Subcutaneous adipose tissue (tissue), 4 donors: ENCODE measurements around the gene MAPT. TPM values are rescaled to one million over a fixed set of nuclear protein-coding genes. Genes with fewer than 3 reads are reported as not detected.

Source experiments
- CTCF ChIP-seq: fragments of 450-650 bp; IDR thresholded peaks from one replicate; pipeline ENCODE4 v1.5.1; 2016; ENCODE audit warnings: low read depth, mild to moderate bottlenecking, control low read depth, antibody characterized with exemption, moderate library complexity
- total RNA-seq, 4 donors: library from RNA; depleted of rRNA; stranded (reverse); fragments of >200 nt; gene quantifications; one replicate each; pipeline ENCODE4 v1.1.0, GENCODE V29; 2016

MAPT gene
- total RNA-seq, 4 donors from 2014 or later, result 5.3 to 21.3 (median 9.4) TPM

DNA sequence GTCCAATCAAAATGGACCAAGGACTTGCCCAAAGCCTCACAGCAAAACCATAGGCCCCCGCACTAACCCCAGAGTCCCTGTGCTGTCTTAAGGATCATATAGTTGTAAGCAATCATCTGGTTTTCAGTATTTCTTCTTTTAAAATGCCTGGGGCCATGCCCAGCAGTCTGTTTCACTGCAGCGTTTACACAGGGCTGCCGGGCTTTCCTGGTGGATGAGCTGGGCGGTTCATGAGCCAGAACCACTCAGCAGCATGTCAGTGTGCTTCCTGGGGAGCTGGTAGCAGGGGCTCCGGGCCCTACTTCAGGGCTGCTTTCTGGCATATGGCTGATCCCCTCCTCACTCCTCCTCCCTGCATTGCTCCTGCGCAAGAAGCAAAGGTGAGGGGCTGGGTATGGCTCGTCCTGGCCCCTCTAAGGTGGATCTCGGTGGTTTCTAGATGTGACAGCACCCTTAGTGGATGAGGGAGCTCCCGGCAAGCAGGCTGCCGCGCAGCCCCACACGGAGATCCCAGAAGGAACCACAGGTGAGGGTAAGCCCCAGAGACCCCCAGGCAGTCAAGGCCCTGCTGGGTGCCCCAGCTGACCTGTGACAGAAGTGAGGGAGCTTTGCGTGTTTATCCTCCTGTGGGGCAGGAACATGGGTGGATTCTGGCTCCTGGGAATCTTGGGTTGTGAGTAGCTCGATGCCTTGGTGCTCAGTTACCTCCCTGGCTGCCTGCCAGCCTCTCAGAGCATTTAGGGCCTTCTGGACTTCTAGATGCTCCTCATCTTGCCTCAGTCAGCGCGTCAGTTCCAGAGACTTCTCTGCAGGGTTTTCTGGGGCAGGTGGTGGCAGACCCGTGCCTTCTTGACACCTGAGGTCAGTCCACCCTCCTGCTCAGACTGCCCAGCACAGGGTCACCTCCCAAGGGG lies 79.8 kb downstream of the MAPT start:
- no peak for TF ChIP-seq CTCF

GRCh38 chr17:45974916-45975630 lies 80.7 kb downstream of the MAPT start:
- no peak for TF ChIP-seq CTCF

GRCh38 chr17:45975640-45976295 lies 81.4 kb downstream of the MAPT start:
- no peak for TF ChIP-seq CTCF

- TF ChIP-seq CTCF, result no peak
These were observed 82.0 kb downstream of the MAPT start for GRCh38 chr17:45976391-45976754.

DNA sequence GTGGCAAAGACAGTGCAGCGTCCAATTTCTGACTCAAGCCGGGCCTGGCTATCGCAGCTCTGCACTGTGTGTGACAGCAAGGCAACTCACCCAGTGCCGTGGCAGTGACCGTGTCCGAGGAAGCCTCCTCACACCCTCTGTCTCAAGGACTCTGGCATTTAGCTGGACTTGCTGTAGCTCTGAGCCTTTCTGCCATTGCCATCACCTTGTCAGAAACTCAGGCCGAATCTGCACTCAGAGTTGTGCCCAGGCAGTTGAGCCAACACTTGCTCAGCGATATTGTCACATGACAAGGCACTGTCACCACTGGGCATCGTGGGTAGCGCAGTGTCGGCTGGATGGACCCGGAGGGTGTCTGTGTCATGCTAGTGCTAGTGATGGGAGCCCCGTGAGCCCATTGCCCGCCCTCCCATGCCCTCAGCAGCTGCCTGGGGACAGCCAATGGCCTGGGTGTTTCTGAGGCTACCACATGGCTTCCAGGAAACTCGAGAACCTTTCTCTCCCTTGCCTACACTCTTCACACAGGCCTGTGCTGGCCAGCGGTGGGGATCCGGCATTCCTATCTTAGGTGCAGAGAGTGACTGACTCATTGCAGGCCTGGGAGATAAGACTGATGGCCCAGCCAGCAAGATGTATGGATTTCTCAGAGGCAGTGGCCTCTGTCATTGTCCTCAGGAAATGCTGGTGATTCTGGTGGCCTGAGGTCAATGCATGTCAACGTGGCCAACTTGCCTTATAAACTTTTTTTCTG lies 82.6 kb downstream of the MAPT start:
- no peak for TF ChIP-seq CTCF

- TF ChIP-seq CTCF, result no peak
These were observed 83.1 kb downstream of the MAPT start for GRCh38 chr17:45977506-45977824.
